22Rv1 (cell line): ENCODE measurements around the gene HTR1E.

Experiments
- ZFX ChIP-seq: fragments of 450-650 bp; IDR thresholded peaks from 2 replicates; pipeline ENCODE4 v1.6.1; 2017; ENCODE audit warnings: antibody characterized with exemption, borderline replicate concordance
- TF ChIP-seq, protein P1 (sequence below): fragments of 450-650 bp; IDR thresholded peaks from 2 replicates; pipeline ENCODE4 v1.5.1; 2017; ENCODE audit warnings: mild to moderate bottlenecking

DNA sequence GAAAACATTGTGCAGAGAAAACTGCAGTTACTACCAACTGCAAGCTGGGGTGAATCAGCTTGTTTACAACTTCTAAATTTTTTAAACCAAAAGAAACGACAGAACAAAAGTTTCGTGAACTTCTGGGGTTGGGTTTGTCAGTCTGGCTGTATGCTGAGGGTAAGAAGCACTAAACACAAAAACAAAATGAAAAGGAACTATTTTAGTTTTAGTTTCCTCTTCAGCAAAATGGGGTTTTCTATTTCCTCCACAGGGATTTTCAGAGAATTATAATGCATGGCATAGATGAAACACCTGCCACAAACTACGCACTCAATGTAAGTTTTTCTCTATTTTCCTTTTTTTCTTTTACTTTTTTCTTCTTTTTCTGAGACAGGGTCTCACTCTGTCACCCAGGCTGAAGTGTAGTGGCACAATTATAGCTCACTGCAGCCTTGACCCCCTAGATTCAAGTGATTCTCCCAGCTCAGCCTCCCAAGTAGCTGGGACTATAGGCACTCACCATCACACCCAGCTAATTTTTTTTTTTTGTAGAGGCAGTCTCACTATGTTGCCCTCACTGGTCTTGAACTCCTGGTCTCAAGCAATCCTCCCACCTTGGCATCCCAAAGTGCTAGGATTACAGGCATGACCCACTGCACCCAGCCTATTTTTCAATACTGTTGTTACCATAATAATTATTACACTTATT, 117.0 kb downstream of the HTR1E start:
- TF ChIP-seq, protein P1, sequence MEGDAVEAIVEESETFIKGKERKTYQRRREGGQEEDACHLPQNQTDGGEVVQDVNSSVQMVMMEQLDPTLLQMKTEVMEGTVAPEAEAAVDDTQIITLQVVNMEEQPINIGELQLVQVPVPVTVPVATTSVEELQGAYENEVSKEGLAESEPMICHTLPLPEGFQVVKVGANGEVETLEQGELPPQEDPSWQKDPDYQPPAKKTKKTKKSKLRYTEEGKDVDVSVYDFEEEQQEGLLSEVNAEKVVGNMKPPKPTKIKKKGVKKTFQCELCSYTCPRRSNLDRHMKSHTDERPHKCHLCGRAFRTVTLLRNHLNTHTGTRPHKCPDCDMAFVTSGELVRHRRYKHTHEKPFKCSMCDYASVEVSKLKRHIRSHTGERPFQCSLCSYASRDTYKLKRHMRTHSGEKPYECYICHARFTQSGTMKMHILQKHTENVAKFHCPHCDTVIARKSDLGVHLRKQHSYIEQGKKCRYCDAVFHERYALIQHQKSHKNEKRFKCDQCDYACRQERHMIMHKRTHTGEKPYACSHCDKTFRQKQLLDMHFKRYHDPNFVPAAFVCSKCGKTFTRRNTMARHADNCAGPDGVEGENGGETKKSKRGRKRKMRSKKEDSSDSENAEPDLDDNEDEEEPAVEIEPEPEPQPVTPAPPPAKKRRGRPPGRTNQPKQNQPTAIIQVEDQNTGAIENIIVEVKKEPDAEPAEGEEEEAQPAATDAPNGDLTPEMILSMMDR = no peak
- no peak for TF ChIP-seq ZFX
